HEK293T (cell line): ENCODE data around the gene LRMDA.

Source experiments
- CTCF ChIA-PET: fragments of 350-600 bp; formaldehyde crosslinking; extraction: SDS; loops from one replicate; lab custom pipeline; 2021; ENCODE audit warnings: antibody characterized with exemption, inconsistent platforms; lab: Yijun Ruan, JAX
- POLR2A ChIA-PET: fragments of 350-600 bp; formaldehyde crosslinking; extraction: SDS; loops from one replicate; lab custom pipeline; 2020; ENCODE audit warnings: antibody characterized with exemption, inconsistent platforms; lab: Yijun Ruan, JAX
- DNase-seq: peaks from one replicate; pipeline ENCODE4 v3.0.0; 2012; ENCODE audit warnings: mixed read lengths; ENCODE audit errors: extremely low spot score
- ARNT ChIP-seq: fragments of 450-650 bp; IDR thresholded peaks from 2 replicates; pipeline ENCODE4 v1.6.1; 2017; ENCODE audit warnings: mild to moderate bottlenecking
- BHLHE40 ChIP-seq: fragments of 450-650 bp; IDR thresholded peaks from 2 replicates; pipeline ENCODE4 v1.6.1; 2016; ENCODE audit warnings: mild to moderate bottlenecking, moderate library complexity, borderline replicate concordance
- CTBP1 ChIP-seq: fragments of 450-650 bp; IDR thresholded peaks from 2 replicates; pipeline ENCODE4 v1.6.1; 2016; ENCODE audit warnings: borderline replicate concordance
- ELF4 ChIP-seq: fragments of 450-650 bp; IDR thresholded peaks from 2 replicates; pipeline ENCODE4 v1.6.1; 2017; ENCODE audit warnings: antibody characterized with exemption
- FOXA1 ChIP-seq: fragments of 450-650 bp; IDR thresholded peaks from 2 replicates; pipeline ENCODE4 v1.6.1; 2016; ENCODE audit warnings: mild to moderate bottlenecking
- FOXK2 ChIP-seq: fragments of 450-650 bp; IDR thresholded peaks from 2 replicates; pipeline ENCODE4 v1.6.1; 2016; ENCODE audit warnings: mild to moderate bottlenecking
- FOXM1 ChIP-seq: fragments of 450-650 bp; IDR thresholded peaks from 2 replicates; pipeline ENCODE4 v1.6.1; 2017; ENCODE audit warnings: mild to moderate bottlenecking, borderline replicate concordance
- HDGF ChIP-seq: fragments of 450-650 bp; IDR thresholded peaks from 2 replicates; pipeline ENCODE4 v1.6.1; 2017; ENCODE audit warnings: antibody characterized with exemption, borderline replicate concordance
- L3MBTL2 ChIP-seq: fragments of 450-650 bp; conservative IDR thresholded peaks from 2 replicates; pipeline ENCODE4 v1.6.1; 2016; ENCODE audit warnings: mild to moderate bottlenecking
- LEF1 ChIP-seq: fragments of 450-650 bp; IDR thresholded peaks from 2 replicates; pipeline ENCODE4 v1.6.1; 2017; ENCODE audit warnings: mild to moderate bottlenecking, borderline replicate concordance
- NFRKB ChIP-seq: fragments of 450-650 bp; IDR thresholded peaks from 2 replicates; pipeline ENCODE4 v1.6.1; 2016; ENCODE audit warnings: mild to moderate bottlenecking, moderate library complexity
- PKNOX1 ChIP-seq: fragments of 450-650 bp; IDR thresholded peaks from 2 replicates; pipeline ENCODE4 v1.6.1; 2016
- SP1 ChIP-seq: fragments of 450-650 bp; IDR thresholded peaks from 2 replicates; pipeline ENCODE4 v1.6.1; 2017
- SUZ12 ChIP-seq: fragments of 450-650 bp; IDR thresholded peaks from 2 replicates; pipeline ENCODE4 v1.6.1; 2016; ENCODE audit warnings: mild to moderate bottlenecking
- TARDBP ChIP-seq: fragments of 450-650 bp; IDR thresholded peaks from 2 replicates; pipeline ENCODE4 v1.6.1; 2016
- ZNF384 ChIP-seq: fragments of 450-650 bp; IDR thresholded peaks from 2 replicates; pipeline ENCODE4 v1.6.1; 2016

Gene LRMDA

DNA sequence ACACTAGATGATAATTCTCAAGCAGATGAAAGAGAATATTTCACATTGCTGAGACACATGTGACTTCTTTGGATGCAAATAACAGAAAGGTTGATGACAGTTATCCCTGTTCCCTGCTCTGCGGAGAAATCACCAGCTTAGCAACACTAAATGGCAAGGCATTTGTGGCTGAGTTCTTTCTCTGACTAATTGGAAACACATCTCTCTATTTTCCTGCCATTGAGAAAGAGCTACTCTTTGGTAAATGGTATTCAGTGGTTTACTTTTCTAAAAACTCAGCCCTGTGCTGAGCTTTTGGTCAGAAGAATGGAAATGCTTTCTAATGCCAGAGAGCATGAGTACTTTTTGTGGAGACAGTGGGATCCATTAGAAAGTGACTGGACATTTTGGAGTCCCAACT lies 771.4 kb downstream of the LRMDA start:
- DNase-seq, result no peak
- TF ChIP-seq CTBP1 (no peak), SUZ12 (no peak), FOXK2 (no peak), TARDBP (no peak), LEF1 (no peak), HDGF (no peak), L3MBTL2 (no peak), ZNF384 (no peak), ELF4 (no peak), FOXA1 (no peak), NFRKB (no peak)
- POLR2A ChIA-PET, result no interaction called here
- CTCF ChIA-PET, result interaction anchor here (1.0 kb wide), 1 partner anchor 11 kb away, joined by 3 read pairs; no protein-coding TSS in a partner anchor

DNA sequence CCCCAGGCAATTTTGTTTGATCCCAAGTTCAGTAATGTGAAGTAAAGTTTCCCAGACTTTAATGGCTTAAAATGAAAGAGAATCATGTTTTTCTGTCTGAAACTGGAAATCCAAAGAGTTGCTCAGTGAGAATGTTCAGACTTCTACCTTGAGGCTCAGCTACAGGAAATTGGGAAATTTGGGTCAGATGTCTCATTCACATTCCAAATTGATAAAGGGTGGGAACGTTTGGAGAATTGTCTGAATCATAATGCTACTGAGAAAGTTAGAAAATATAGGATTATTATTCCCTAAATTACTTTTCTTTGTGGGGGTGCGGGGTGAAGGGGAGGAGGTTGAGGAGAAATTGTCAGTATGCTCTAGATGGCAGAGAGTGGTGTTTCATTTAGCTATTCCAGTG lies 773.9 kb downstream of the LRMDA start:
- ChIA-PET CTCF (interaction anchor here (0.5 kb wide), 1 partner anchor 753 kb away, joined by 5 read pairs; no protein-coding TSS in a partner anchor), POLR2A (interaction anchor here (0.5 kb wide), 1 partner anchor 55 kb away, joined by 3 read pairs; no protein-coding TSS in a partner anchor)
- no peak for DNase-seq
- TF ChIP-seq BHLHE40 (no peak), SP1 (no peak), L3MBTL2 (no peak), PKNOX1 (no peak), FOXM1 (no peak), ELF4 (no peak), HDGF (no peak), LEF1 (no peak), FOXK2 (no peak), ARNT (no peak), NFRKB (no peak), ZNF384 (no peak), SUZ12 (no peak), TARDBP (no peak), FOXA1 (no peak), CTBP1 (no peak)

- TF ChIP-seq ARNT, result no peak
- no peak for TF ChIP-seq LEF1
- no peak for TF ChIP-seq NFRKB
- TF ChIP-seq FOXA1, result no peak
- TF ChIP-seq FOXK2, result no peak
- TF ChIP-seq CTBP1, result no peak
- no peak for TF ChIP-seq ZNF384
- TF ChIP-seq PKNOX1, result no peak
- TF ChIP-seq FOXM1, result no peak
- no peak for TF ChIP-seq BHLHE40
- no peak for TF ChIP-seq TARDBP
- TF ChIP-seq SUZ12, result no peak
- TF ChIP-seq HDGF, result no peak
- TF ChIP-seq L3MBTL2, result no peak
- TF ChIP-seq ELF4, result no peak
- no peak for TF ChIP-seq SP1
- POLR2A ChIA-PET, result no interaction called here
- CTCF ChIA-PET, result no interaction called here
- DNase-seq, result no peak
Observed at GRCh38 chr10:76206797-76207352, 775.5 kb downstream of the LRMDA start.

DNA sequence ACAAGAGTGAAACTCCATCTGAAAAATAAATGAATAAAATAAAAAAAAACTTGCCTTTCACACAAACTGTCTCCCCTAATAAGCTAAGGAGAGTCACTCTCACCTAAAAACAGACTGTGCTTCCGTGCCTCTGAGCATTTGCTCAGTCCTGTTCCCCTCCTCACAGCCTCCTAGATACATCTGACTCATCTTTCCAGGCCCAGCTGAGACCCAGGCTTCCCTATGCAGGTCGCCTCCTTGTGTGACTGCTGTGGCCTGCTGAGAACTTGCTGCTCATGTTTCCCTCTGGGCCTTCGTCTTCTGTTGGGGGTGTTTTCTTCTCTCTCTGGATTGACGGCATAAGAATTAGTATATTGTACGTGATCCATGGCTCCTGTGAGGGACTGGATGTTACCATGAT lies 777.7 kb downstream of the LRMDA start:
- CTCF ChIA-PET, result no interaction called here
- TF ChIP-seq ZNF384, result no peak
- no peak for TF ChIP-seq ARNT
- no peak for TF ChIP-seq FOXA1
- no peak for TF ChIP-seq FOXK2
- no peak for TF ChIP-seq CTBP1
- no peak for TF ChIP-seq SUZ12
- no peak for TF ChIP-seq LEF1
- no peak for TF ChIP-seq TARDBP
- no peak for TF ChIP-seq HDGF
- no peak for TF ChIP-seq FOXM1
- no peak for TF ChIP-seq SP1
- TF ChIP-seq L3MBTL2, result no peak
- TF ChIP-seq ELF4, result no peak
- no peak for TF ChIP-seq NFRKB
- no peak for TF ChIP-seq BHLHE40
- TF ChIP-seq PKNOX1, result no peak
- POLR2A ChIA-PET, result no interaction called here
- DNase-seq, result peak; percentile 11

GRCh38 chr10:76210211-76210610 lies 778.8 kb downstream of the LRMDA start:
- ChIA-PET CTCF (no interaction called here), POLR2A (no interaction called here)
- no peak for DNase-seq
- TF ChIP-seq SP1, result no peak
- no peak for TF ChIP-seq ZNF384
- TF ChIP-seq L3MBTL2, result no peak
- TF ChIP-seq BHLHE40, result no peak
- no peak for TF ChIP-seq TARDBP
- TF ChIP-seq CTBP1, result no peak
- no peak for TF ChIP-seq LEF1
- TF ChIP-seq FOXM1, result no peak
- no peak for TF ChIP-seq ELF4
- no peak for TF ChIP-seq PKNOX1
- TF ChIP-seq NFRKB, result no peak
- no peak for TF ChIP-seq FOXK2
- TF ChIP-seq HDGF, result no peak
- no peak for TF ChIP-seq FOXA1
- no peak for TF ChIP-seq ARNT
- no peak for TF ChIP-seq SUZ12
